GM19240 (cell line): ENCODE results near the gene NTN1.

Experiments used
- DNase-seq: peaks from one replicate; pipeline ENCODE4 v3.0.0; 2011; ENCODE audit warnings: low spot score; ENCODE audit not compliant: insufficient read length

Gene NTN1

GRCh38 chr17:9036336-9036735 is 15.0 kb downstream of the NTN1 start:
- no peak for DNase-seq

GRCh38 chr17:9037736-9038135 is 16.4 kb downstream of the NTN1 start:
- no peak for DNase-seq

- DNase-seq: no peak
These were observed 17.1 kb downstream of the NTN1 start for GRCh38 chr17:9038380-9038779.

GRCh38 chr17:9044772-9045463 is 23.6 kb downstream of the NTN1 start:
- no peak for DNase-seq

GRCh38 chr17:9050801-9051401 is 29.6 kb downstream of the NTN1 start:
- no peak for DNase-seq

- no peak for DNase-seq
These were observed 30.3 kb downstream of the NTN1 start for GRCh38 chr17:9051561-9051960.

GRCh38 chr17:9052921-9053320 is 31.6 kb downstream of the NTN1 start:
- DNase-seq: no peak

- DNase-seq: no peak
These were observed 32.1 kb downstream of the NTN1 start for GRCh38 chr17:9053406-9053805.

- no peak for DNase-seq
These were observed 33.0 kb downstream of the NTN1 start for GRCh38 chr17:9054126-9054975.

- no peak for DNase-seq
These were observed 34.0 kb downstream of the NTN1 start for GRCh38 chr17:9055281-9055680.

GRCh38 chr17:9056566-9056965 is 35.3 kb downstream of the NTN1 start:
- no peak for DNase-seq

GRCh38 chr17:9057310-9057709 is 36.0 kb downstream of the NTN1 start:
- DNase-seq: no peak

- DNase-seq: no peak
These were observed 41.1 kb downstream of the NTN1 start for GRCh38 chr17:9062399-9062902.

- DNase-seq: no peak
These were observed 43.1 kb downstream of the NTN1 start for GRCh38 chr17:9064311-9064834.

- no peak for DNase-seq
These were observed 49.7 kb downstream of the NTN1 start for GRCh38 chr17:9071016-9071415.

GRCh38 chr17:9071811-9072498 is 50.6 kb downstream of the NTN1 start:
- no peak for DNase-seq

- DNase-seq: no peak
These were observed 51.5 kb downstream of the NTN1 start for GRCh38 chr17:9072696-9073339.

- DNase-seq: no peak
These were observed 52.8 kb downstream of the NTN1 start for GRCh38 chr17:9074131-9074530.

GRCh38 chr17:9079461-9080103 is 58.3 kb downstream of the NTN1 start:
- DNase-seq: no peak

GRCh38 chr17:9080296-9080914 is 59.1 kb downstream of the NTN1 start:
- no peak for DNase-seq
